GM12878 (cell line): ENCODE results near the gene PLEKHA7. TPM values are rescaled to one million over a fixed set of nuclear protein-coding genes. Genes with fewer than 3 reads are reported as not detected.

Source experiments
- ATAC-seq: fragments of 200-7000 bp; cut with Tn5 transposase; 3 replicates; pipeline ENCODE4 v1.9.1; 2020; ENCODE audit warnings: mild to moderate bottlenecking, moderate library complexity
- BruUV-seq: library from RNA; stranded (reverse); fragments of 400-500 nt; replicated peaks from 2 replicates; lab custom pipeline; 2021; lab: Mats Ljungman, UMichigan
- CTCF ChIA-PET: fragments of 300-600 bp; sonication (Branson Sonifier 250); formaldehyde crosslinking; extraction: SDS; loops from one replicate; lab custom pipeline; 2021; ENCODE audit warnings: inconsistent platforms; lab: Yijun Ruan, JAX
- POLR2A ChIA-PET: fragments of 350-600 bp; formaldehyde crosslinking; extraction: SDS; loops from one replicate; lab custom pipeline; 2021; ENCODE audit warnings: inconsistent platforms; lab: Charles Lee
- RAD21 ChIA-PET: fragments of 300-600 bp; sonication (Branson Sonifier 250); formaldehyde crosslinking; loops from one replicate; lab custom pipeline; 2023; ENCODE audit warnings: antibody characterized with exemption; ENCODE audit not compliant: unreplicated experiment; lab: Charles Lee
- SMC1A ChIA-PET: fragments of 300-600 bp; sonication (Branson Sonifier 250); formaldehyde crosslinking; loops from one replicate; lab custom pipeline; 2023; ENCODE audit not compliant: unreplicated experiment, uncharacterized antibody; lab: Charles Lee
- DNase-seq: peaks from one replicate; pipeline ENCODE4 v3.0.0-alpha.2; 2011; ENCODE audit warnings: low read depth, low spot score
- FAIRE-seq: peaks from 3 replicates; lab custom pipeline; 2011; peaks lifted over from hg19 to GRCh38; lab: Jason Lieb, UNC
- H2AFZ ChIP-seq: 2 replicates; pipeline ENCODE4 v1.6.0; 2011; ENCODE audit warnings: low read depth, low read length, control low read depth; ENCODE audit not compliant: control insufficient read depth
- H3K27ac ChIP-seq: 2 replicates; pipeline ENCODE4 v1.5.1; 2011; ENCODE audit warnings: control low read depth; ENCODE audit not compliant: control insufficient read depth, insufficient read depth
- H3K27me3 ChIP-seq, 2 experiments: replicated peaks in 1 of 2; 2 replicates each; pipeline versions ENCODE4 v1.6.0 to v1.6.1; 2011; ENCODE audit warnings: low read length in 1 of 2; ENCODE audit not compliant: control insufficient read depth in 2 of 2, insufficient read depth in 2 of 2
- H3K36me3 ChIP-seq, 2 experiments: 2 replicates each; pipeline ENCODE4 v1.5.1; 2011; ENCODE audit warnings: low read length in 1 of 2; ENCODE audit not compliant: control insufficient read depth in 2 of 2, insufficient read depth in 2 of 2
- H3K4me1 ChIP-seq: 2 replicates; pipeline ENCODE4 v1.6.1; 2011; ENCODE audit warnings: mild to moderate bottlenecking, low read length, moderate library complexity, mixed read lengths; ENCODE audit not compliant: control insufficient read depth, insufficient read depth
- H3K4me2 ChIP-seq: 2 replicates; pipeline ENCODE4 v1.6.0; 2011; ENCODE audit warnings: control low read depth; ENCODE audit not compliant: control insufficient read depth, insufficient read depth
- H3K4me3 ChIP-seq: fragments of 200-600 bp; sonication (generic); 2 replicates; pipeline ENCODE4 v1.5.1; 2016
- H3K79me2 ChIP-seq: 2 replicates; pipeline ENCODE4 v1.6.0; 2011; ENCODE audit warnings: low read length; ENCODE audit not compliant: control insufficient read depth, insufficient read depth
- H3K9ac ChIP-seq: 2 replicates; pipeline ENCODE4 v1.8.0; 2011; ENCODE audit warnings: low read length, control low read depth, mixed read lengths; ENCODE audit not compliant: control insufficient read depth, insufficient read depth
- H3K9me3 ChIP-seq: replicated peaks from 3 replicates; pipeline ENCODE4 v1.5.1; 2011; ENCODE audit warnings: mild to moderate bottlenecking, low read length; ENCODE audit not compliant: control insufficient read depth, insufficient read depth
- H4K20me1 ChIP-seq: 2 replicates; pipeline ENCODE4 v1.6.0; 2011; ENCODE audit not compliant: control insufficient read depth, insufficient read depth
- ATF7 ChIP-seq: fragments of 450-650 bp; IDR thresholded peaks from 2 replicates; pipeline ENCODE4 v1.6.1; 2016; ENCODE audit warnings: low read depth, mild to moderate bottlenecking
- CEBPB ChIP-seq, 2 experiments: fragments of 150-350 bp in 1 of 2; IDR thresholded peaks; 2 replicates each; pipeline ENCODE4 v1.6.1; 2012 to 2014; ENCODE audit warnings: low read depth in 2 of 2, low read length in 2 of 2, borderline replicate concordance in 1 of 2, inconsistent platforms in 1 of 2
- EGR1 ChIP-seq, 2 experiments: IDR thresholded peaks; 1 replicate in 1 of 2; 2 replicates in 1 of 2; pipeline ENCODE4 v1.6.1; 2011 to 2012; ENCODE audit warnings: low read depth in 2 of 2, low read length in 2 of 2, borderline replicate concordance in 1 of 2, mild to moderate bottlenecking in 1 of 2, moderate library complexity in 1 of 2
- HDAC2 ChIP-seq: fragments of 200-600 bp; sonication (generic); IDR thresholded peaks from 2 replicates; pipeline ENCODE4 v1.6.1; 2017
- IRF4 ChIP-seq: IDR thresholded peaks from 2 replicates; pipeline ENCODE4 v1.6.1; 2011; ENCODE audit warnings: low read depth, low read length
- NFYA ChIP-seq: IDR thresholded peaks from 2 replicates; pipeline ENCODE4 v1.6.1; 2011; ENCODE audit warnings: low read depth, mild to moderate bottlenecking, low read length, improper control_type of control experiment, borderline replicate concordance
- NKRF ChIP-seq: fragments of 450-650 bp; conservative IDR thresholded peaks from 2 replicates; pipeline ENCODE4 v1.6.1; 2017; ENCODE audit warnings: mild to moderate bottlenecking, moderate library complexity
- RFX5 ChIP-seq: IDR thresholded peaks from 2 replicates; pipeline ENCODE4 v1.6.1; 2011; ENCODE audit warnings: low read depth, low read length, improper control_type of control experiment
- TARDBP ChIP-seq: IDR thresholded peaks from 2 replicates; pipeline ENCODE4 v1.6.1; 2016; ENCODE audit warnings: borderline replicate concordance
- WGBS: methylation state at CpG from one replicate; pipeline ENCODE4 v1.1.6; 2016; ENCODE audit warnings: low lambda C conversion rate; ENCODE audit not compliant: insufficient replicate concordance, insufficient coverage; ENCODE audit errors: missing lambda C conversion rate; 5-methylcytosine and 5-hydroxymethylcytosine counted together
- in situ Hi-C: fragments of 300-500 bp; cut with MboI; formaldehyde crosslinking; loops from 9 replicates; pipeline ENCODE4 v1.14.3; 2018; ENCODE audit warnings: mixed read lengths
- intact Hi-C: fragments of 100-400 bp; cut with micrococcal nuclease; formaldehyde crosslinking; loops from one replicate; pipeline ENCODE4 v1.14.2; 2022; ENCODE audit not compliant: unreplicated experiment
- polyA plus RNA-seq, 11 experiments: library from polyadenylated mRNA; depleted of rRNA in 4 of 11; unstranded in 6 of 11; stranded (reverse) in 5 of 11; fragments of >200 nt; fragmentation: Nextera tagmentation in 4 of 11; fragmentation: Illumina TruSeq in 1 of 11; extraction: Ambion mirVana in 4 of 11; extraction: Trizol in 1 of 11; gene quantifications; 1 replicate in 1 of 11; 2 replicates in 10 of 11; pipeline versions ENCODE4 v1.2.1 to v1.2.3, GENCODE V29; 2011 to 2016; ENCODE audit warnings: inconsistent platforms in 2 of 11, missing spikeins in 2 of 11, low read depth in 1 of 11
- total RNA-seq, 4 experiments: library from RNA; depleted of rRNA in 3 of 4; stranded (reverse); fragments of >200 nt in 3 of 4; fragmentation: Illumina TruSeq in 1 of 4; extraction: Trizol in 1 of 4; gene quantifications; 2 replicates each; pipeline versions ENCODE4 v1.2.1 to v1.2.3, GENCODE V29; 2013 to 2021
- TF ChIP-seq, protein P1 (sequence below): fragments of 450-650 bp; formaldehyde crosslinking; IDR thresholded peaks from 2 replicates; pipeline ENCODE4 v1.4.0; 2020; ENCODE audit warnings: mild to moderate bottlenecking, moderate library complexity

Gene PLEKHA7
- total and polyA plus RNA-seq, 10 of the 15 experiments (the other 5 are each of a cell fraction or from before 2014, with no cell fraction given), result 0.45 to 5.3 (median 2.1) TPM

DNA sequence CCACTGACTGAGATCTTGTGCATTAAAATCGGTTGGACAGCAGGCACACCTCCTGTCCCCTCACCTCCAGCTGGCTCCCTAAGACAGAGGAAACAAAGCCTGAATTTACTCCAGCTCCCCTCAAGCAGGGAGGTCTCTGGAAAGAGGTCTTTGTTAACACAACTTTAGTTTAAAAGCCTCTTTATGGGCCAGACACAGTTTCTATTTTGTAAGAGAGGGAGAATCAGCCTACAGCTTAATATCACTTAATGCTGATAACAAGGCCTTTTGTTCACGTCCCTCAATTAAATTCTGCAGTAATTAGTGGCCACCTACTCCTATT, 36.3 kb downstream of the PLEKHA7 start:
- BruUV-seq, result no TSS peak
- POLR2A ChIA-PET, result interaction anchor here (0.5 kb wide), 1 partner anchor 82 kb away, joined by 8 read pairs; no protein-coding TSS in a partner anchor
- Histone ChIP-seq H3K9me3 (no peaks in the 10 kb centered on the region), H3K36me3 (no peaks in the 10 kb centered on the region), H4K20me1 (no peaks in the 10 kb centered on the region), H3K27me3 (no peaks in the 10 kb centered on the region), H3K27ac (no peak overlapping the region), H3K79me2 (no peaks in the 10 kb centered on the region), H2AFZ (no peak overlapping the region), H3K9ac (no peak overlapping the region), H3K4me2 (no peak overlapping the region), H3K4me3 (no peak overlapping the region), H3K4me1 (no peaks in the 10 kb centered on the region)
- ATAC-seq (no peak), DNase-seq (no peak), FAIRE-seq (no peak)
- 31% methylated on average over 2 of the region's 2 CpGs for WGBS
- RAD21 ChIA-PET, result no interaction called here
- intact Hi-C loops (no loop called here), in situ Hi-C loops (no loop called here)
- TF ChIP-seq EGR1 (IDR thresholded peaks at IDR 0.05; ENCODE audit: borderline replicate concordance in 1 of 2, low read depth in 2 of 2, low read length in 2 of 2) (no peak), NFYA (no peak), RFX5 (no peak)
- CTCF ChIA-PET, result no interaction called here
- SMC1A ChIA-PET, result no interaction called here

- Histone ChIP-seq H3K36me3 (no peaks in the 10 kb centered on the region), H3K27me3 (no peaks in the 10 kb centered on the region), H3K4me2 (no peak overlapping the region), H3K4me1 (no peaks in the 10 kb centered on the region), H3K79me2 (no peaks in the 10 kb centered on the region), H2AFZ (no peak overlapping the region), H3K9ac (no peak overlapping the region), H3K27ac (no peak overlapping the region), H4K20me1 (no peaks in the 10 kb centered on the region), H3K9me3 (no peaks in the 10 kb centered on the region), H3K4me3 (no peak overlapping the region)
- in situ Hi-C loops, result no loop called here
- WGBS, result 21% methylated on average over 7 of the region's 7 CpGs
- ChIA-PET SMC1A (interaction anchor here (0.6 to 2.0 kb wide), 4 partner anchors 9 to 22 kb away, joined by 3 to 8 read pairs (median 6); no protein-coding TSS in a partner anchor), CTCF (no interaction called here), POLR2A (interaction anchor here (0.5 kb wide), 1 partner anchor 82 kb away, joined by 8 read pairs; no protein-coding TSS in a partner anchor), RAD21 (interaction anchor here (0.6 to 1.0 kb wide), 2 partner anchors 9 to 13 kb away, joined by 3 read pairs; no protein-coding TSS in a partner anchor)
- ATAC-seq (no peak), DNase-seq (no peak), FAIRE-seq (no peak)
- intact Hi-C loops, result no loop called here
- no TSS peak for BruUV-seq
- no peak for TF ChIP-seq TARDBP
- no peak for TF ChIP-seq IRF4
- no peak for TF ChIP-seq CEBPB (IDR thresholded peaks at IDR 0.05; ENCODE audit: borderline replicate concordance in 1 of 2, low read depth in 2 of 2, low read length in 2 of 2)
- no peak for TF ChIP-seq HDAC2
- no peak for TF ChIP-seq ATF7
- TF ChIP-seq NKRF, result no peak
- TF ChIP-seq, protein P1, sequence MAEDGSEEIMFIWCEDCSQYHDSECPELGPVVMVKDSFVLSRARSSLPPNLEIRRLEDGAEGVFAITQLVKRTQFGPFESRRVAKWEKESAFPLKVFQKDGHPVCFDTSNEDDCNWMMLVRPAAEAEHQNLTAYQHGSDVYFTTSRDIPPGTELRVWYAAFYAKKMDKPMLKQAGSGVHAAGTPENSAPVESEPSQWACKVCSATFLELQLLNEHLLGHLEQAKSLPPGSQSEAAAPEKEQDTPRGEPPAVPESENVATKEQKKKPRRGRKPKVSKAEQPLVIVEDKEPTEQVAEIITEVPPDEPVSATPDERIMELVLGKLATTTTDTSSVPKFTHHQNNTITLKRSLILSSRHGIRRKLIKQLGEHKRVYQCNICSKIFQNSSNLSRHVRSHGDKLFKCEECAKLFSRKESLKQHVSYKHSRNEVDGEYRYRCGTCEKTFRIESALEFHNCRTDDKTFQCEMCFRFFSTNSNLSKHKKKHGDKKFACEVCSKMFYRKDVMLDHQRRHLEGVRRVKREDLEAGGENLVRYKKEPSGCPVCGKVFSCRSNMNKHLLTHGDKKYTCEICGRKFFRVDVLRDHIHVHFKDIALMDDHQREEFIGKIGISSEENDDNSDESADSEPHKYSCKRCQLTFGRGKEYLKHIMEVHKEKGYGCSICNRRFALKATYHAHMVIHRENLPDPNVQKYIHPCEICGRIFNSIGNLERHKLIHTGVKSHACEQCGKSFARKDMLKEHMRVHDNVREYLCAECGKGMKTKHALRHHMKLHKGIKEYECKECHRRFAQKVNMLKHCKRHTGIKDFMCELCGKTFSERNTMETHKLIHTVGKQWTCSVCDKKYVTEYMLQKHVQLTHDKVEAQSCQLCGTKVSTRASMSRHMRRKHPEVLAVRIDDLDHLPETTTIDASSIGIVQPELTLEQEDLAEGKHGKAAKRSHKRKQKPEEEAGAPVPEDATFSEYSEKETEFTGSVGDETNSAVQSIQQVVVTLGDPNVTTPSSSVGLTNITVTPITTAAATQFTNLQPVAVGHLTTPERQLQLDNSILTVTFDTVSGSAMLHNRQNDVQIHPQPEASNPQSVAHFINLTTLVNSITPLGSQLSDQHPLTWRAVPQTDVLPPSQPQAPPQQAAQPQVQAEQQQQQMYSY, result no peak
Observed at GRCh38 chr11:16977136-16977993, 36.8 kb downstream of the PLEKHA7 start.
